KBM-7 (cell line): Measurements from ENCODE around the gene NUTM2A.
"Not testable (repeated sequence)": the region's sequence is repeated elsewhere in the genome, so short reads cannot be mapped to it uniquely, and the experiment has no call there.

Experiments
- DNase-seq: peaks from one replicate; pipeline ENCODE4 v3.0.0-alpha.2; 2015
- in situ Hi-C: fragments of 300-500 bp; cut with MboI; formaldehyde crosslinking; loops from 2 replicates; pipeline ENCODE4 v1.14.3; 2020; ENCODE audit warnings: low sequenced_read_pairs, low pct_unique_long_range_greater_than_20kb, mixed read lengths

NUTM2A gene

GRCh38 chr10:87225148-87225547 is at the start of gene NUTM2A:
TSS of gene NUTM2A (plus strand) at chr10:87225448. CDS start at chr10:87225831, 383 bp downstream.
- in situ Hi-C loops, DNase-seq: not testable (repeated sequence)

- DNase-seq, in situ Hi-C loops: not testable (repeated sequence)
Measured at GRCh38 chr10:87177587-87177986, 47.7 kb upstream of the NUTM2A start.

- in situ Hi-C loops = not testable (repeated sequence)
- DNase-seq = peak; percentile 15
Measured at GRCh38 chr10:87184421-87184820, 40.8 kb upstream of the NUTM2A start.

- in situ Hi-C loops = not testable (repeated sequence)
Measured at GRCh38 chr10:87186016-87186415, 39.2 kb upstream of the NUTM2A start.

GRCh38 chr10:87187573-87187972 is 37.7 kb upstream of the NUTM2A start:
- in situ Hi-C loops, DNase-seq: not testable (repeated sequence)

More at GRCh38 chr10:87186016-87186415, 39.2 kb upstream of the NUTM2A start:
- peak; percentile 35 for DNase-seq

GRCh38 chr10:87191841-87192240 is 33.4 kb upstream of the NUTM2A start:
- in situ Hi-C loops, DNase-seq: not testable (repeated sequence)

- in situ Hi-C loops, DNase-seq: not testable (repeated sequence)
Measured at GRCh38 chr10:87200924-87201323, 24.3 kb upstream of the NUTM2A start.

- DNase-seq, in situ Hi-C loops: not testable (repeated sequence)
Measured at GRCh38 chr10:87204801-87205200, 20.4 kb upstream of the NUTM2A start.

GRCh38 chr10:87206922-87207321 is 18.3 kb upstream of the NUTM2A start:
- DNase-seq, in situ Hi-C loops: not testable (repeated sequence)

- DNase-seq, in situ Hi-C loops: not testable (repeated sequence)
Measured at GRCh38 chr10:87210309-87210708, 14.9 kb upstream of the NUTM2A start.

GRCh38 chr10:87211848-87212247 is 13.4 kb upstream of the NUTM2A start:
- in situ Hi-C loops, DNase-seq: not testable (repeated sequence)

GRCh38 chr10:87213150-87213765 is 12.0 kb upstream of the NUTM2A start:
- not testable (repeated sequence) for DNase-seq

GRCh38 chr10:87213806-87214205 is 11.4 kb upstream of the NUTM2A start:
- in situ Hi-C loops, DNase-seq: not testable (repeated sequence)

More at GRCh38 chr10:87213150-87213765, 12.0 kb upstream of the NUTM2A start:
- in situ Hi-C loops = not testable (repeated sequence)

- DNase-seq, in situ Hi-C loops: not testable (repeated sequence)
Measured at GRCh38 chr10:87216120-87216519, 9.1 kb upstream of the NUTM2A start.

GRCh38 chr10:87219370-87219769 is 5.9 kb upstream of the NUTM2A start:
- DNase-seq, in situ Hi-C loops: not testable (repeated sequence)

GRCh38 chr10:87222789-87223188 is 2.5 kb upstream of the NUTM2A start:
- in situ Hi-C loops, DNase-seq: not testable (repeated sequence)

GRCh38 chr10:87228247-87228646 is 3.0 kb downstream of the NUTM2A start:
- in situ Hi-C loops, DNase-seq: not testable (repeated sequence)

- DNase-seq, in situ Hi-C loops: not testable (repeated sequence)
Measured at GRCh38 chr10:87229211-87229610, 4.0 kb downstream of the NUTM2A start.

- in situ Hi-C loops, DNase-seq: not testable (repeated sequence)
Measured at GRCh38 chr10:87234854-87235253, 9.6 kb downstream of the NUTM2A start.

GRCh38 chr10:87237244-87237643 is 12.0 kb downstream of the NUTM2A start:
- DNase-seq, in situ Hi-C loops: not testable (repeated sequence)

GRCh38 chr10:87239346-87239808 is 14.1 kb downstream of the NUTM2A start:
- DNase-seq, in situ Hi-C loops: not testable (repeated sequence)
